NCI-H748 treated with DMSO at 0.1 percent for 48 hours (cell line): Measurements from ENCODE around the gene MAPKAPK2.
"Not testable (repeated sequence)": the region's sequence is repeated elsewhere in the genome, so short reads cannot be mapped to it uniquely, and the experiment has no call there.

Experiments
- DNase-seq: peaks from one replicate; lab custom pipeline; 2025; lab: John Stamatoyannopoulos, UW

Gene MAPKAPK2

DNA sequence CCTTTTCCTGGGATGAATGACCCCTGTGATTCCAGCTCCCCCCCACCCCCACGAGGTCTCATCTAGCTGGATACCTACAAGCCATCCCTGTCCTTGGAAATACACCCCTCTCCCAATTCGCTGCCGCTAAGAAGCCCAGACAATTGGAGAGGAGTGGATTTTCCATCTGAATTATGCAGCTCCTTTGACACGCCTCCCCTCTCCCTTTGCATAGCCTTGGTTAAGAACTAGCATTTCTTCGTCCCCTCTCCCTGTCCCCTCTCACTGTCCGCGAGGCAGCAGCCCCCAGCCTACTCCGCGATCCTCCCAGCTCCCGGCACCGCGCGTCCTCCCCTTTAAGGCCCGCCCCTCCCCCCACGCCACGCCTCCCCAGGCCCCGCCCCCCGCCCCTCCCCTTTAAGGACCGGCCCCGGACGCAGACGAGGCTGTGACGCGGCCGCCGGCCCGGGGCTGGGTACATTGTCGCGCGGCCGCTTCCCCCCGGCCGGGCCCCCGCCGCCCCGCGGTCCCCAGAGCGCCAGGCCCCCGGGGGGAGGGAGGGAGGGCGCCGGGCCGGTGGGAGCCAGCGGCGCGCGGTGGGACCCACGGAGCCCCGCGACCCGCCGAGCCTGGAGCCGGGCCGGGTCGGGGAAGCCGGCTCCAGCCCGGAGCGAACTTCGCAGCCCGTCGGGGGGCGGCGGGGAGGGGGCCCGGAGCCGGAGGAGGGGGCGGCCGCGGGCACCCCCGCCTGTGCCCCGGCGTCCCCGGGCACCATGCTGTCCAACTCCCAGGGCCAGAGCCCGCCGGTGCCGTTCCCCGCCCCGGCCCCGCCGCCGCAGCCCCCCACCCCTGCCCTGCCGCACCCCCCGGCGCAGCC, at the start of gene MAPKAPK2:
Gene MAPKAPK2 (plus strand): TSS at position 428 of the 856 bp plus-strand sequence. CDS start 325 bp downstream, at position 753.
- peak; percentile 20 for DNase-seq

DNA sequence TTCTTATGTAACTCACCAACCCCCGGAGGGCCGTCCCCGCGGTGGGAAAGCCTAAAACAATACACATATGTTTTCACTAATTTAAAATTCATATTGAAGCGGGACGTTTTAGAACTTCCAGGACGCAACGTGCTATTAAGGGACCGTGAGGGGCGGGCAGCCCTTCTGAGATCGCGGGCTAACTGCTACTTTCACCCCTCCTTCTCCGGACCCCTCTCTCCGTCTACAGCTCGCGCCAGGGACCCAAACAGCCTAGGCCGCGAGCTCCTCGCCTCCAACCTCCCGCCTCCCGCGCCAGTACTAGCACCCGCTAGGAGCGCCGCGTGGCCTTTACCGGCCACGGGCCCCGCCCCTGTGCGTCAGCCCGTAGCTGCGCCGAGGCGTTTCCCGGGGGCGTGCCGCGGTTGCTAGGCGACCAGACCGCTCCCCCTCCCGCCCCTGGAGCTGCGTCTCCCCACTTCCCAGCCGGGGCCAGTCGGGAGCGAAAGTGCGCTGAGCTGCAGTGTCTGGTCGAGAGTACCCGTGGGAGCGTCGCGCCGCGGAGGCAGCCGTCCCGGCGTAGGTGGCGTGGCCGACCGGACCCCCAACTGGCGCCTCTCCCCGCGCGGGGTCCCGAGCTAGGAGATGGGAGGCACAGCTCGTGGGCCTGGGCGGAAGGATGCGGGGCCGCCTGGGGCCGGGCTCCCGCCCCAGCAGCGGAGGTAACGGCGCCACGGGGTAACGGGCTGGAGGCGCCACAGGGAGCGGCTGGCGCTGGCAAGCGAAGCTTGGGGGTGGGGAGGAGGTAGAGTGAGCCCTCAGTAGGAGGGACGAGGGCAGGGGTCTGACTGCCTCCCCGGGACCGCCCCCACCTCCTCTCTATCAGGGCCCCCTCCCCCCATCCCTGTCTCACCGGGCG, 49.4 kb upstream of the MAPKAPK2 start, which contains the start of gene DYRK3:
Gene DYRK3 (plus strand): TSS at position 457 of the 898 bp plus-strand sequence. CDS start 168 bp downstream, at position 625.
- DNase-seq, result peak; percentile 78

DNA sequence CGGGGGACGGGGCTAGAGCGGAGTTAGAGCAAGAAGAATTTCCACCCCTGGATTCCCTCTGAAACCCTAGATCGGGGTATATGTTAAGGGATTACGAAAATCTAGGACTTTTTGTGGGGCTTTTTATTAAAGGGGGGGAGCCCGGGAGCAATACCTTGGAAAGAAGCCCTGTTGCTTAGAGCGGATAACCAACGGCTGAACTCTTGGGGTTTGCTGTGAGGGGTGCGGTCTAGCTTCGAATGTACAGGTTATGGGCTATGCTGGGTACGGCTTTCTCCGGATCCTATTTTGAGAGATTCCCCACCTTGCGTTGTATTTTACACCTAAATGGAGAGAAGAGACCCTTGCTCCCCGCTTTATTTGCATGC, 48.7 kb upstream of the MAPKAPK2 start:
- peak; percentile 20 for DNase-seq

DNA sequence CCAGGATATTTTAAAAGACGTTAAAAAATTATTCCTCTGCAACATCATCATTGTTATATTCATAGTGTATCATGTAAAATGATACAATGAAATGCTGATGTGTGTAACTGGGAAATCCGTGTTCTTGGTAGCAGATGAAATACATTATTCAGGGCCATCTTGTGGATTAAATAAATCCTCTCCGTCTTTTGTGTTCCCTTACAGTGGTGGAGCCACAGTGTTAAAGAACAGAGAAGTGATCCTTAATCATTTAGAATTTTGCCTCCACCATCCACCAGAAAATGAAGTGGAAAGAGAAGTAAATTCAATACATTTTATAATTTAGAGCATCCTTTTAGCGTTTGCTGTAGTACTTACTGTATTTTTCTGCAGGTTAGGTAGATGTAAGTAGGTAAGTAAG, 48.0 kb upstream of the MAPKAPK2 start:
- no peak for DNase-seq

DNA sequence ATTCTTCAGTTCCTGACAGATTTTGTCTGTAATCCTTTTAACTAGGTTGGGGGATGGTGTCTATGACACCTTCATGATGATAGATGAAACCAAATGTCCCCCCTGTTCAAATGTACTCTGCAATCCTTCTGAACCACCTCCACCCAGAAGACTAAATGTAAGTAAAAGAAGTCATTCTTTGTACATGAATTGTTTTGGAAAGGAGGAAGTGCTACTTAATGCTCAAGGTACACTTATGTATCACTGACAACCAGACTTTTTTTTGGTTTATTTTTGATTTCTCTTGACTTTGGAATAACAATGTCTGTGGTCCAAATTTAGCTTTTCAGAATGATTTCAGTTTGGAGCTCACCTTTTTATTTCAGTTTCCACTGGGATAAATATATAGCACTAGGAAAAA, 47.1 kb upstream of the MAPKAPK2 start:
- no peak for DNase-seq

DNA sequence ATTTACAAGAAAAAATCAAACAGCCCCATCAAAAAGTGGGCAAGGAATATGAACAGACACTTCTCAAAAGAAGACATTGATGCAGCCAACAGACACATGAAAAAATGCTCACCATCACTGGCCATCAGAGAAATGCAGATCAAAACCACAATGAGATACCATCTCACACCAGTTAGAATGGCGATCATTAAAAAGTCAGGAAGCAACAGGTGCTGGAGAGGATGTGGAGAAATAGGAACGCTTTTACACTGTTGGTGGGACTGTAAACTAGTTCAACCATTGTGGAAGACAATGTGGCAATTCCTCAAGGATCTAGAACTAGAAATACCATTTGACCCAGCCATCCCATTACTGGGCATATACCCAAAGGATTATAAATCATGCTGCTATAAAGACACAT, 42.6 kb upstream of the MAPKAPK2 start:
- DNase-seq, result not testable (repeated sequence)

DNA sequence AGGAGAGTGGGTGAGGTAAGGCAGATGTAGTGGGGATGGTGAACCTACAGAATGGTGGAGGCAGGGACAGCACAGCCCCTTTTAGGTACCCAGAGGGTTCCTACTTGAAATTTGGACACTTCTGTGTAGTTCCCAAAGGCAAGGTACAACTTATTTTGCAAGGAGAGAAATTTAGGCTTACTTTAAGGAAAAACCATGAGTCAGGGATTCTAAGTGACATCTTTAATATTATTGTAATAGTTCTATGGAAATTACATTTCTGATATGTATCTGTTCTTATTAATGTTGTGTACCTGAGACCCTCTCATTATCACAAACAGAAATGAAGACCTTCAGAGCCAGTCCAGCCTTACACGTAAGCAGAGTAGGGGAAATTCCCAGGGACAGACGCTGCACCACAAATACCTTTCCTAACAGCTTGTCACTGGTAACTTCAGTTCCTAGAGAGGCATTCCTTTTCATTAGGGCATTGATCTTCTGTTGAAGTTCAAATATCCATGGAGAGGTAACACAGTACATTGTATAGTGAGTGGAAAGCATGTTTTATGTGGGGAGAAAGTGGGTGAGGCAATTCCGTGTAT, 41.5 kb upstream of the MAPKAPK2 start:
- DNase-seq, result no peak

DNA sequence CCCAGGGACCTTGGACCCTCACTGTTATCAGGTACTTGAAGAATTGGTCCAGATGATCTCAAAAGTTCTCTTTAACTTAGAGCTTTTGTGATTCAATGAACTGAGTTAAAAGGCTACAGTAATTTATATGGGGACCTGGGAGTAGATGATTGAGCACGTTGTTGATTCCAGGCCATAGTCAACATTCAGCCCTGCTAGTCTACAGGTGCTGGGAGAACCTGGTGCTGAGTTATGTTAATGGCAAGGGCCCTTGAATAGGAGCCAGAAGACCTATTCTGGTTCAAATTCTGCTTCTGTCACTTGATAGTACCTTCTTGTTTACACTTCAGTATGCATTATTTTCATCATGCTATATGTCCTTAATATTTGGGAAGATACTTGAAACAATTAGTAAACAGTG, 38.2 kb upstream of the MAPKAPK2 start:
- DNase-seq, result no peak

DNA sequence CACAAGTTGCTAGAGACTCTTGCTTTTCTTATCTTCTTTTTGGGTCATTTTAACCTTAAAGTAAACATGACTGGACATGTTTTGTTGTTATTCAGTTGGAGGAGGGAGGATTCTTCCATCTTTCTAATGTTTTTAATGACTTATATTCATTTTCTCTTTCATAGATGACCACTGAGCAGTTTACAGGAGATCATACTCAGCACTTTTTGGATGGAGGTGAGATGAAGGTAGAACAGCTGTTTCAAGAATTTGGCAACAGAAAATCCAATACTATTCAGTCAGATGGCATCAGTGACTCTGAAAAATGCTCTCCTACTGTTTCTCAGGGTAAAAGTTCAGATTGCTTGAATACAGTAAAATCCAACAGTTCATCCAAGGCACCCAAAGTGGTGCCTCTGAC, 37.5 kb upstream of the MAPKAPK2 start:
- no peak for DNase-seq

DNA sequence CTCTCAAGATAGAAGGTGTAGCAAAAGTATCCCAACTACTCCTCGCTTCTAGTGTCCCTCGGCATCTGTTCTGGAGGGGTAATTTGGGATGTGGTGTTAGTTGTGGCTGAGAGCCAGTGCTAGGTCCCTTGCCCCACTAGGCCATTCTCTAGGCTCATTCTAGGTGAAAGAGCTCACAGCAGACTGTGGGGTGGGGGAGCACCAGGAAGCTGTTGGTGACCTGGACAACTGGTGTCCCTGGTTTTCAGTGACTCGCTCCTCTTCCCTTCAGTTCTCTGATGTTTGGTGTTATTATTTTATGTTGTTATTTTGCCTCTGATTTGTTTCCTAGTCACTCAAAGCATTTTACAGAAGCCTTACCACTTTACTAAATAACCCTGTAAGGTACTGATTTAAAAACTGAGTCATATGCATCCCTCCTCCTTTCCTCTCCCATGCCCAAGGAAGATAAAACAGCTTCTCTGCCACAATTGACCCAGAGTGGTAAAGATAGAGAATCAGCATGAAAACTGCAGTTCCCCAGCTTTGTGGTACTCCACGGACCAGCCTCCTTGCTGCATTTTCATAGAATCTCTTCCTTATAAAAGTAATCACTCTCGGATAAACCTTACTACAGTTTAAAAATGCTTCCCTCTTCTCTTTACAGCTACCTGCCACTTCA, 35.3 kb upstream of the MAPKAPK2 start:
- no peak for DNase-seq

DNA sequence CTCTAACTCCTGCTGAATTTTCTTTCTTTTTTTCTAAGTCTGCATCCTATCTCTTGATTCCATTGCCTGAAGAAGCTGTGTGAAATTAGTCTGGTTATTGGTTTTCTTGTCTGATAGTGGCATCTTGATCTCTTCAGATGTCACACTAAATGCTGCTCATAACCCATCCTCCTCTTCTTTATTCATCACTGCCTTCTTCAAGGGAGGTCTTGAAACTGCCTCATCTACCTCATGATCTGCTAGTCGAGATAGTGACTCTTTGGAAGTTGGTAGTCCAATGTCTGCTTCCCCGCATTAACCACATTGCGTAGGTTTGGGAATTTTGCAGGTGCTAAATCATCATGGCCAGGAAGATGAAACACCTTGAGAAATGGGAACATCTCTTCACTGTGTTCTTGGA, 33.7 kb upstream of the MAPKAPK2 start:
- no peak for DNase-seq

DNA sequence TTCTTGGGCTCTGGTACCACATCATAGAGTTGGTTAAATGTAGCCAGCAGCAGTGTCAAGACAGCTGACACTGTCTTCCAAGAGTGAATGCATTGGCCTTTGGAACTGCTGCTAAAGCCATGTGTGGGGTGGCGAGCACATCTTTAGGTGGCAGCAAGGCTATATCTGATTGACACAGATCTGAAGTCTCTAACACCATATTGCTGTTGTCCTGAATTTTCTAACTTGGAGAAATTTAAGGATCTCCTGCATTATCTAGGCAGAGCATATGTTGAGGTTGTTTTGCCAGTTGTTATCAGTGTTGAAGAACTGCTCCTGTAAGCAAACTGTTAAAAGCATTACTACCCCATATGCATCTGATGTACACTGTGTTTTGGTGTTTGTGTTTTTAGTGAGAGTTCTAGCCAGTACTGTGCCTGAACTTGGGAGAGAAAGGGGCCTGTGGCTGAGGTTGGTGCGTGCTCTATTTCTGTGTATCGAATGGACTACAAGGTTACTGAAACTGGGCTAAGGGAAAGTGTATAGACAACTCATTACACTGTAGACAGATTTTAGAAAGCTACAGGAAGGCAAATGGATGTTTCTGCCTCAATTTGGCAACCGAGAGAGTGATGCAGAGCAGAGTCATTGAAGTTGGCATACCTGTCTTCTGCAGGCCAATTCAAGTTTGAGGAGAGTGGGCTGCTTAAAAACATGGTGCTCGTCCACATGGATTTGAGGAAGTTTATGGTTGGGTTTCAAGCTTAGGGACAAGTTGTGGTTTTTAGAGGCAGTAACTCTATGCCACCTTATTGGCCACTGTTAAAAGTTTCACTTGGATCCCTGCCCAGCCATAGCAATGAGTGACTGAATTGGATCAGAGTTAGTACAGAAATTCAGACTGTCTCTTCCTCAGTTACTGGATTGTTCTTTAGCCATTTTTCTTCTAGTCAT, 32.5 kb upstream of the MAPKAPK2 start:
- DNase-seq, result no peak

DNA sequence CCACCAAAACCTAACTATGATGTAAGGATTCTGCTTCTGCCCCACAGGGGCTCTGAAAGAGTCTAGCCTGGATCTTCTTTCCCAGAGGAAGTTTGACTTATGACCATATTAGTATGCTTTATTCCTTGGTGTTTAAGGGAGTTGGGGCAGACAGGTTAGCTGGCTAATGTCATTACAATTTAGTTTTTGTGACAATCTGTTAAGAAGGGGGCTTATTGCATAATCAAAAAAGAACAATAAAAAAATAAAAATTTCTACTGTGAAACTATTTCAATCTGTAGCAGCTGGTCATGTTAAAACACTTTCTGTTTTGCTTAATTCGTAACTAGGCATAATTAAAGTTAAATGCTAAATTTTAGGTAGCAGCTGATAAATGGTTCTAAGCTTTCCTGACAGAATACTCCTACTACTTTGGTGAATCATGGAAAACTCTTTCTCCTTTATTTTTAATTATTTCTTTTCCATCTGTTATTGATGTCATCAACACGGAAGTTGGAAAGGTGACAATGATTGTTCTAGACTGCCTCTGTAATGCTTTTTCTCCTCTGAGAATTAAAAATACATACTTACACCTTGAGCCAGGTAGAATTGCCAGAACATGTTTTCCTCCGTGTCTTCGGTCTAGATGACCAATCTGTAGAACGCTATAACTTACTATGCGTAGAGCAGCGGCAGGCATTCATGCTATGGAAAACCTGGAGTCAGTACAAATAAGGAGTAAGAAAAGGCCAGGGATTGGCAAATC, 30.8 kb upstream of the MAPKAPK2 start:
- no peak for DNase-seq

DNA sequence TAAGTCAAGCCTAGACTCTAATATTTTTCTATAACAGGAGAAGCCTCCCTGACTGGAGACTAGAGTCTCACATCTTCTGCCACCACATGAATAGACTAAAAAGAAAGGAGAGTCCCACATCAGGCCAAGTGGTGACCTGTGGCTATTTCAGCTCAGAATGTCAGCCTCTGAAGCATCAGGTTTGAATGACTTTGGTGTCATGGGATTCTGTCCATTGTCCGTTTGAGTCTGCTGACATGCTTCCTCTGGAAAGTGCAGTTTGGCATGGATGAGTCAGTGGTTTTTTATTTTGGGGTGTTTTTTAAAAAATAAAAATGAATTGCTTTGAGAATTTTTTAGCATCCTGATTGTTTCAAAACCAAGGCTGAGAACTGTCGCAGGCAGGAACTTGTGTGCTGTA, 29.9 kb upstream of the MAPKAPK2 start:
- DNase-seq, result no peak

DNA sequence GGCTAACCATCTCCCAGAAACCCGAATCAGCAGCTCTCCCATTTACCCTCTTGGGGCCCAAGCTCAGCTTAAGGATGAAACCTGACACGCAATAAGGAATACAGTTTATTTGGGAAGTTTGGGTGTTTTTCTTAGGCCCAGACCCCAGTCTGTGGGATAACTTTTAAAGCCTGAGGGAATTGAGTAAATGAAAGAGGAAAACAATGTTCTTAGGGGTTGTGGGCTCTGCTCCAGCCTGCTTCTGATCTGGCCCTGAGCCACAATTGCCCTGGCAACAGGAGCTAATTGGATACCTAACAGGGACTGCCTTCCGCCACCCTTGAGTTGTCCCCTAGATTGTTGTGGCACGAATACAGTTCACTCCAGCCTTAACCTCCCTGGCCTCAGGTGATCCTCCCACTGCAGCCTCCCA, 29.2 kb upstream of the MAPKAPK2 start:
- DNase-seq, result no peak

DNA sequence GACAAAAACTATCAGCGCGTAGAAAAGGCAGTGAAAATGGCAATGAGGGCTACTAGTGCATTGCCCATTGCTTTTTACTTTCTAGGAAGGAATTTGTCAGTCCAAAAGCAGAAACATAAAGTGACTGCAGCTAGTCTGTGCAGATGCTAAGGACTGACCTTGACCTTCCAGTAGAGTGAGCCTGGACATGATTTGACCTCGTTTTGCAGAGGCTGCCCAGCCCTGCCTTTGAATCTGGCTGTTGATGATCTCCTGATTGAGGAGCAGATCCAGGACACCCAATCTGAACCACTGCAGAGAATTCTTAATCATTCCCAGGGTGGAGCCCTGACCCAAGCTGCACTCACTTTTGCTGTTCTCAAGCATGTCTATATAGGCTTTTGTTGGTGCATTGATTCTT, 27.8 kb upstream of the MAPKAPK2 start:
- no peak for DNase-seq

DNA sequence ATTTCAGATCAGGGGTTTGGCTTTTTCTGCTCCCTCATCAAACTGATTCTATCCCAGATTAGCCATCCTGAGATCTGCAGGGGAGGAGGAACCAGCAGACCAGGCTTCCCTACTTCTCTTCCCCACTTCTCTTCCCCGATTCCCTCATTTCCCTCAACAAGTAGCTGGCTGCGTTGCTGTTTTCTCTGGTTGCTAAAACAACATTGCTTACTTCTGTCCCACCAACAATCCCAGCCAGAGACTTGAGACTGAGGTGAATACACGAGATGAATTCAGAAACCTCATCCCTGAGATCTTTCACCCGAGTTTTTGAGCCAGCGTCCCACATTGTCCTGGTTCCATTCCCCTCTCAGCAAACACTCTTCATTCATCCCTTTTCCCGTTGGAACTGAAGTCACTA, 27.0 kb upstream of the MAPKAPK2 start:
- no peak for DNase-seq

DNA sequence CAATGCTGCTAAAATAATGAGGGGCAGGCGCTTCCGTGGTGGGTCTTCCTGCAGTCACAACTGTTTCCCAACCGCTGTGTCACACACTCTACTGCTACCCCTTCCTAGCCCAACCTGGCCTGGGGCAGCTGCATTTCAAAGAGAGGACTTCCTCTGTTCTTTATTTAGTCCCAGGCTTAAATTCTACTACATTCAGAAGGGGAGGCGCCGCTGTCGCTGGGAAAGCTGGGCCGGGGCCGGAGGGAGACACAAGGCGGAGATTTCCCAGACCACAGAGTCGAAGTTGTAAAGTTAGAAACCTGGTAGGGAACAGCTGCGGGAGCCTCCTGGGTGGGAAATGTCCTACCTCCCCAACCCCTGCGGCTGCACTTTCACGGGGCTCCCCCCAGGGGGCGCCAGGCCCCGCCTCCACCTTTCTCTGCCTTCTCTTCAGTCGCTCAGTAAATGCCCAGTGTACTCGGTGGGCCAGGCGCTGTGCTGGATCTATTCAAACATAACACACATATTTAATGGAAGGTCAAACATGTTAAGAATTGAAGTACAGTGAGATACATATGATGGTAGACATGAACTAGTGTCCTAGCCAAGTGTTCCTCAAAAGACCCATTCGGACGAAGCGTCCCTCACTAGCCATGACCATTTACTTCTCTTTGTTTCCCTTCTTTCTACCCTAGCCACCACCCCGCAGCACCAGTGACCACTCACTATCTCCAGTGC, 26.3 kb upstream of the MAPKAPK2 start:
- DNase-seq, result no peak

DNA sequence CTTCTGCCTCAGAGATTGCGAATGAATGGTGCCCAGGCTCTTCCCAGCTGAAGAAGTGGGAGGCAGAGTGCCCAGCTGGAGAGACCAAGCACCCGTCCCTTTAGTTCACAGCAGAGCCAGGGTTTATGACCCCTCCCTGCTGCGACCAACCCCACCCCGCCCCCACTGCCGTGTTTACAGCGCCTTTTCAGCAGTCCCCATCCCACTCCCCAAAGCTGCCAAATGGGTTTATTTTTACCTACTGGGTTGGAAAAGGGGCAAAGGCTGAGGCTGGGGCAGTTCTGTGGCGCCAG, 25.8 kb upstream of the MAPKAPK2 start:
- no peak for DNase-seq

DNA sequence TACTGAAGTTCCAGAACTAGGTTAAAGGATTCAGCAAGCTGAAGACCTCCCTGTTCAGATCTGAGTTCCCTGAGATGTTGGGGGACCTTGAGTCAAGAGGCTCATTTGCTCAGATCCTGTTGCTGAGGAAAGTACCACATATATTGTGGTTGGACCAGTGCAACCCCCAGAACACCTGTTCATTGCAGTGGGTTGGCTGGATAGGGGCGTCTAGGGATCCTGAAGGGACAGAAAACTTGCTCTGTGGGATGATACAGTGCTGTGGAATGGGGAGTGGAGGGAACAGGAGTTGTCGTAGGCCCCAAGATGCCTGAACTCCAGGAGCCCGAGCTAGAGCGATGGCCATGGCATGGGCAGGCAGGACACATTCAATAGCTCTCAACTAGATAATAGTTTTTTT, 24.6 kb upstream of the MAPKAPK2 start:
- no peak for DNase-seq
